Gastrocnemius medialis (tissue), 4 donors: ENCODE results near the gene ZNF652. TPM values are rescaled to one million over a fixed set of nuclear protein-coding genes. Genes with fewer than 3 reads are reported as not detected.

ENCODE experiments used
- ATAC-seq, 2 donors: fragments of 150-250 bp; one replicate each; pipeline ENCODE4 v1.9.1; 2016
- DNase-seq, 2 donors: peaks; one replicate each; pipeline ENCODE4 v3.0.0-alpha.2; 2019
- H3K27ac ChIP-seq, 4 donors: fragments of 200-600 bp; sonication (generic); 1 replicate in 1 of 4; 2 replicates in 3 of 4; pipeline ENCODE4 v1.5.1; 2016 to 2018; ENCODE audit warnings: mild to moderate bottlenecking in 2 of 4, moderate library complexity in 1 of 4
- H3K27me3 ChIP-seq, 3 donors: fragments of 200-600 bp; sonication (generic) in 2 of 3; 1 replicate in 1 of 3; 2 replicates in 2 of 3; pipeline versions ENCODE4 v1.5.1 to v1.6.0; 2016 to 2019; ENCODE audit warnings: mild to moderate bottlenecking in 1 of 3, moderate library complexity in 1 of 3
- H3K36me3 ChIP-seq, 2 donors: fragments of 200-600 bp; sonication (generic) in 1 of 2; one replicate each; pipeline ENCODE4 v1.5.1; 2017 to 2018
- H3K4me1 ChIP-seq, 2 donors: fragments of 200-600 bp; sonication (generic) in 1 of 2; one replicate each; pipeline ENCODE4 v1.5.1; 2016 to 2017; ENCODE audit warnings: mild to moderate bottlenecking in 2 of 2
- H3K4me3 ChIP-seq, 4 donors: fragments of 200-600 bp; sonication (generic) in 3 of 4; 1 replicate in 1 of 4; 2 replicates in 3 of 4; pipeline ENCODE4 v1.5.1; 2016 to 2019; ENCODE audit warnings: mild to moderate bottlenecking in 2 of 4
- H3K9me3 ChIP-seq, 3 donors: fragments of 200-600 bp; sonication (generic) in 2 of 3; 1 replicate in 1 of 3; 2 replicates in 2 of 3; pipeline ENCODE4 v1.5.1; 2016 to 2019
- CTCF ChIP-seq, 5 experiments: fragments of 450-650 bp in 3 of 5; fragments of 200-600 bp in 2 of 5; sonication (generic) in 2 of 5; IDR thresholded peaks in 4 of 5; conservative IDR thresholded peaks in 1 of 5; 1 replicate in 4 of 5; 2 replicates in 1 of 5; pipeline ENCODE4 v1.5.1; 2016 to 2019; ENCODE audit warnings: antibody characterized with exemption in 5 of 5, mild to moderate bottlenecking in 3 of 5, moderate library complexity in 3 of 5
- POLR2A ChIP-seq, 2 donors: fragments of 450-650 bp; IDR thresholded peaks; one replicate each; pipeline ENCODE4 v1.6.1; 2017; ENCODE audit warnings: antibody characterized with exemption in 2 of 2, mild to moderate bottlenecking in 2 of 2, moderate library complexity in 2 of 2
- in situ Hi-C, 4 donors: fragments of 200-750 bp; cut with MboI; loops; one replicate each; pipeline versions ENCODE4 v1.15.0 to v1.8.0; 2017; ENCODE audit warnings: low sequenced_read_pairs in 4 of 4
- intact Hi-C: fragments of 100-400 bp; cut with DNase I; formaldehyde crosslinking; loops from one replicate; pipeline ENCODE4 v1.15.1; 2023; ENCODE audit warnings: low total_unique reads
- total RNA-seq, 4 donors: library from RNA; depleted of rRNA; stranded (reverse); fragments of >200 nt; gene quantifications; one replicate each; pipeline versions ENCODE4 v1.1.0 to v1.2.3, GENCODE V29; 2016

The ZNF652 gene
- total RNA-seq, 4 donors from 2014 or later: 32.8 to 49.6 (median 41.1) TPM

GRCh38 chr17:49364119-49364518 lies 2.1 kb upstream of the ZNF652 start:
- ATAC-seq: no peak
- intact Hi-C loops: no loop called here
- H3K27ac ChIP-seq: no peak overlapping the region

DNA sequence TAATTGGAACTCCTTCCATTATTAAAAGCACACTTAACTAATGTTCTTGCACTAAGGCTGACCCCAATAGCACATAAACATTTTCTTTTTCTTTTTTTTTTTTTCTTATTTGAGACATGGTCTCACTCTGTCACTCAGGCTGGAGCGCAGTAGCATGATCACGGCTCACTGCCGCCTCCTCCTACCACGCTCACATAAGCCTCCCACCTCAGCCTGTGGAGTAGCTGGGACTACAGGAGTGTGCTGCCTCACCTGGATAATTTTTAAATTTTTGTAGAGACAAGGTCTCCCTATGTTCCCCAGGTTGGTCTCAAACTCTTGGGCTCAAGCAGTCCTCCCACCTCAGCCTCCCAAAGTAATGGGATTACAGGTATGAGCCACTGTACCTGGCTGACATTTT lies 1.2 kb upstream of the ZNF652 start:
- Histone ChIP-seq H3K9me3 (no peaks in the 10 kb centered on the region), H3K27me3 (no peaks in the 10 kb centered on the region), H3K4me1 (peaks cover 27 to 29% of the 10 kb centered on the region in 2 donors), H3K36me3 (no peaks in the 10 kb centered on the region), H3K4me3 (no peak overlapping the region), H3K27ac (peak overlapping the region in 3 of 4 donors; percentile 79 to 92 (median 88))
- in situ Hi-C loops: no loop called here
- TF ChIP-seq CTCF (IDR thresholded peaks at IDR 0.05 in 4 of 5, conservative IDR thresholded peaks at IDR 0.05 in 1 of 5) (no peak), POLR2A (IDR thresholded peaks at IDR 0.05) (no peak)
- intact Hi-C loops: loop anchor here (2.0 kb wide), 2 partner anchors 32 to 52 kb away; partner anchors contain the start of gene PHB1
- ATAC-seq (no peak), DNase-seq (no peak)

More at GRCh38 chr17:49364119-49364518, 2.1 kb upstream of the ZNF652 start:
- DNase-seq: no peak
- in situ Hi-C loops: no loop called here
- Histone ChIP-seq H3K27me3 (no peaks in the 10 kb centered on the region), H3K36me3 (no peaks in the 10 kb centered on the region), H3K9me3 (no peaks in the 10 kb centered on the region), H3K4me1 (peaks cover 18 to 21% of the 10 kb centered on the region in 2 donors), H3K4me3 (no peak overlapping the region)
- TF ChIP-seq CTCF (IDR thresholded peaks at IDR 0.05 in 4 of 5, conservative IDR thresholded peaks at IDR 0.05 in 1 of 5) (no peak), POLR2A (IDR thresholded peaks at IDR 0.05) (no peak)

DNA sequence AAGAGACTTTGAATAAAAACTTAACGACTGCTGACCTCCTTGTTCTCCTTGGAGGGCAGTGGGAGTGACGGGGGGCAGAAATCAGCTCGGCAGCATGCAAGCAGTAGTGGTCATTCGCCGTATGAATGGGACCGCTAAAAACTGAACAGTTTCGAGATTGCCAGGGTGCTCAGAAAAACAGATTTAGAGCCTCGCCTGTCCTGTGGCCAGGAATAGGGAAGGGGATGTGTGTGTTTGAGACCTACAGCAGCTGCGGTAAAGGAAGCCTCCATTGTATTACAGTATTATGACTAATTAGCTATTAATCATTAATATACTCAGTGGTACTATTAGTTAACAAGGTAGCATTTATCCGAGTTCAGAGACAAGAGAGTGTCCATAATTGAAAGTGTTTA lies 670 bp upstream of the ZNF652 start:
- TF ChIP-seq POLR2A (IDR thresholded peaks at IDR 0.05): no peak
- Histone ChIP-seq H3K4me1 (peaks cover 29 to 32% of the 10 kb centered on the region in 2 donors), H3K9me3 (no peaks in the 10 kb centered on the region), H3K27ac (peak overlapping the region; percentile 79 to 92 (median 84)), H3K4me3 (peak overlapping the region; percentile 88 to 96 (median 92)), H3K36me3 (no peaks in the 10 kb centered on the region), H3K27me3 (no peaks in the 10 kb centered on the region)
- in situ Hi-C loops (no loop called here), intact Hi-C loops (loop anchor here (1.0 to 2.0 kb wide), 3 partner anchors 32 to 52 kb away; partner anchors contain the start of gene PHB1)
- no peak for ATAC-seq
- no peak for DNase-seq

- peak overlapping the region; percentile 80 to 92 (median 84) for H3K27ac ChIP-seq
- no peaks in the 10 kb centered on the region for H3K9me3 ChIP-seq
- intact Hi-C loops: loop anchor here (1.0 kb wide), 1 partner anchor 170 kb away; no protein-coding TSS in a partner anchor
- peaks cover 29 to 33% of the 10 kb centered on the region in 2 donors for H3K4me1 ChIP-seq
- TF ChIP-seq POLR2A (IDR thresholded peaks at IDR 0.05): no peak
- peak in 1 of 5 experiments; percentile 8 for TF ChIP-seq CTCF (IDR thresholded peaks at IDR 0.05 in 4 of 5, conservative IDR thresholded peaks at IDR 0.05 in 1 of 5)
- DNase-seq: peak in 1 of 2 donors; percentile 22
- peak overlapping the region; percentile 88 to 97 (median 92) for H3K4me3 ChIP-seq
- H3K27me3 ChIP-seq: no peaks in the 10 kb centered on the region
- no peaks in the 10 kb centered on the region for H3K36me3 ChIP-seq
- ATAC-seq: peak; percentile 12 to 24
- in situ Hi-C loops: no loop called here
Observed at GRCh38 chr17:49361129-49361901, 735 bp downstream of the ZNF652 start.

DNA sequence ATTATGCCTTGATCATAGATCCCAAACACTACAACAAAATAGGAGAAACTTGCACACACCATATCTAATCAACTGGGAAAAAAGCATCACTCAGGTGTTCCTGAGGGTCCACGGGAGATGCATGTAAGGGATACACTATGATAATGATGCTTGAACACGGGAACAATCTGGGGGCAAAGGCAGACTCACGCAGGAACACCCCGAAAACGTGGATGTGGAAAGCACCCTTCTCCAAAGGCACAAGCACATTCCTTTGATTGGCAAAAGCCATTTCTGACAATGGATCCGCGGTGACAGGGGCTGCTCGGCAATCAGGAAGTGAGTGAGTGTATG lies 1.3 kb downstream of the ZNF652 start:
- Histone ChIP-seq H3K4me3 (peak overlapping the region; percentile 88 to 97 (median 92)), H3K27me3 (no peaks in the 10 kb centered on the region), H3K27ac (peak overlapping the region in 1 of 4 donors; percentile 80), H3K9me3 (no peaks in the 10 kb centered on the region), H3K4me1 (peaks cover 29 to 33% of the 10 kb centered on the region in 2 donors), H3K36me3 (no peaks in the 10 kb centered on the region)
- DNase-seq (no peak), ATAC-seq (no peak)
- intact Hi-C loops (loop anchor here (1.0 kb wide), 1 partner anchor 169 kb away; no protein-coding TSS in a partner anchor), in situ Hi-C loops (no loop called here)
- TF ChIP-seq POLR2A (IDR thresholded peaks at IDR 0.05) (no peak), CTCF (IDR thresholded peaks at IDR 0.05 in 4 of 5, conservative IDR thresholded peaks at IDR 0.05 in 1 of 5) (no peak)
